ENCODE data around the gene UQCC3. TPM values are rescaled to one million over a fixed set of nuclear protein-coding genes. Genes with fewer than 3 reads are reported as not detected.
A peak's percentile ranks its signal among the peaks of the same experiment; 100 is the strongest.

UQCC3 gene
- total and polyA plus RNA-seq, 10 of the 15 experiments (the other 5 are each of a cell fraction or from before 2014, with no cell fraction given), result 1.3 to 20.5 (median 8.2) TPM

- TF ChIP-seq PRDM15 (CRISPR knock-in tag; IDR thresholded peaks at IDR 0.05) (no peak), RCOR1 (conservative IDR thresholded peaks at IDR 0.05; ENCODE audit: low read depth, low read length) (no peak), ZBTB11 (CRISPR knock-in tag; IDR thresholded peaks at IDR 0.05) (no peak), YY1 (IDR thresholded peaks at IDR 0.05; ENCODE audit: low read depth, low read length) (no peak; the same call in none of the 2 replicates), JUND (IDR thresholded peaks at IDR 0.05; ENCODE audit: low read depth, low read length) (no peak), POLR2AphosphoS2 (IDR thresholded peaks at IDR 0.05; ENCODE audit: low read depth, low read length) (peak; percentile 75; the same call in 1 of the 2 replicates), SMARCA5 (IDR thresholded peaks at IDR 0.05) (0 out of 2 replicates have a peak, but pooled peaks have one; percentile 67), TCF3 (IDR thresholded peaks at IDR 0.05; ENCODE audit: borderline replicate concordance, insufficient read depth, low read depth, low read length) (0 out of 2 replicates have a peak, but pooled peaks have one; percentile 20), RUNX3 (IDR thresholded peaks at IDR 0.05; ENCODE audit: low read length) (peak; percentile 20), GATAD2B (conservative IDR thresholded peaks at IDR 0.05; ENCODE audit: low read depth) (peak; percentile 19; the same call in 1 of the 2 replicates), MYC (IDR thresholded peaks at IDR 0.05; ENCODE audit: insufficient read depth, insufficient read length, insufficient replicate concordance, low read length, severe bottlenecking) (no peak), ZNF207 (IDR thresholded peaks at IDR 0.05; ENCODE audit: borderline replicate concordance) (0 out of 2 replicates have a peak, but pooled peaks have one; percentile 35), PKNOX1 (IDR thresholded peaks at IDR 0.05) (peak; percentile 44; the same call in 1 of the 2 replicates), TCF7 (IDR thresholded peaks at IDR 0.05; ENCODE audit: borderline replicate concordance) (no peak), MXI1 (IDR thresholded peaks at IDR 0.05; ENCODE audit: low read depth, low read length) (peak; percentile 91), CHD1 (IDR thresholded peaks at IDR 0.05; ENCODE audit: low read depth, low read length) (no peak), POLR2AphosphoS5 (IDR thresholded peaks at IDR 0.05; ENCODE audit: low read length) (no peak; the same call in 1 of the 2 replicates)
Measured at GRCh38 chr11:62705880-62706849, 34.7 kb downstream of the UQCC3 start (continued).
